ENCODE results near the gene DCUN1D3.
A peak's percentile ranks its signal among the peaks of the same experiment; 100 is the strongest.
"Not testable (repeated sequence)": the region's sequence is repeated elsewhere in the genome, so short reads cannot be mapped to it uniquely, and the experiment has no call there.

DCUN1D3 gene

DNA sequence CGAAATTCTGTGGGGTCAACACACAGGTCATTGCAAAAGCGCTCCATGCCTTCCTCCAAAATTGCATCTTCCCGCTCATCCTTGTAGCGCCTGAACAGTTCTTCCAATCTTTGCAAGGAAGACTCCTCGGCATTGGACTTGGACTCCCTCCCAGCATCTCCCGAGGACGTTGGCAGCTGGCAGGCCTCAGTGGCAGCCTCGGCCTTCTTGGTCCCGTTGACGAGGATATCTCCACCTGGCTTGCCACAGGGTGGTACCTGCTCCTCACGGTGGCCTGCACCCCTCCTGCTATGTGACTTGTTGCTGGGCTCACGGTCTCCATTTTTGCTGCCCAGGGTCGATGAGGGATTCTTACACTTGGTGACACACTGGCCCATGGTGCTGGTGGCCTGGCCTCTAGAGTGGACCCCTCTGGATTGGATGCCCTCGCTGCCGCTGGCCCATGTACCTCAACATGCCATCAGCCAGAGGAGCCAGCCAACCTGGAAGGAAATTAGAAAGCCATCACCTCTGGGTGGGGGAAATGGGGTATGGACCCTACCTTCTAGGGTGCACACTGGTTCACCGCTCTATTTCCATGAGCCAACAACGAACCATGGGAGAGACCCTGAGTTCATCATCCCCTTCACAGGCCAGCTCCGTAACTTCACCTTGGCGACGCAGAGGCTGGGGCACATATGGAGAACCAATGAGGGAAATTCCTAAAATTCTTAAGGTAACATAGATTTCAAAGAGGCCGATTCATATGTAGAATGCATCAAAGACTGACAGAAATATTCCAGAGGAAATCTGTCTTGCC, 37.8 kb downstream of the DCUN1D3 start:
- no peak for DNase-seq (ENCODE audit: low spot score)

DNA sequence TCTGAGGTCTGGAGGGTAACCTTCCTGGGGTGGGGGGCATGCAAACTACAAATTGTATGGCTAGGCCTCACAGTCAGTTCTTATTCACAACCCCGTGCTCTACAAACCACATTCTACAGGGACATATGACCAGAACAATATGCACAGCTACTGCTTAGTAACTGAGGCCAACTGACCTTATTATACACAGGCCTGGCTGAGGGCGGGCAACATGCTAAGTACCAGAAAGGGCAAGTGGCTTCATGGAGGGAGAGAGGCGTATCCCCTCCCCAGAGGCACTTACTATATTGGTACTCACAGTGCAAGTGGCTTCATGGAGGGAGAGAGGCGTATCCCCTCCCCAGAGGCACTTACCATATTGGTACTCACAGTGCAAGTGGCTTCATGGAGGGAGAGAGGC, 39.2 kb downstream of the DCUN1D3 start:
- DNase-seq (ENCODE audit: low spot score): not testable (repeated sequence)

DNA sequence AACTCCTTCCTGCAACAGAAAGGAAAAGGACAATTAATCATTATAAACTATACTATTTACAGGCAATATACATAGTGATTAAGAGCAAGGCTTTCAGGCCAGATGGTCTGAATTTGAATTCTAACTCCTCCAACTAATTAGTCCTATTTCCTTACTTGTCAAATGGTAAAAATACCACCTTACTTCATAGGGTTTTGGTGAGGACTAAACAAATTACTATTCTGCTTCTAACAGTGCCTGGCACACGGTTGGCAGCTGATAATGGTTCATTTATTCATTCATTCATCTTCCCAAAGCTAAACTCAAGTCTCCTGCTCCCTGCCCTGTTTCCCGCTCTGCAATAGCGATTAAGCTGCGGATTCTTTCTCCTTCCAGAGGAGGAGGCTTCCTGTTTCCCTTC, 39.8 kb downstream of the DCUN1D3 start:
- no peak for DNase-seq (ENCODE audit: low spot score)

DNA sequence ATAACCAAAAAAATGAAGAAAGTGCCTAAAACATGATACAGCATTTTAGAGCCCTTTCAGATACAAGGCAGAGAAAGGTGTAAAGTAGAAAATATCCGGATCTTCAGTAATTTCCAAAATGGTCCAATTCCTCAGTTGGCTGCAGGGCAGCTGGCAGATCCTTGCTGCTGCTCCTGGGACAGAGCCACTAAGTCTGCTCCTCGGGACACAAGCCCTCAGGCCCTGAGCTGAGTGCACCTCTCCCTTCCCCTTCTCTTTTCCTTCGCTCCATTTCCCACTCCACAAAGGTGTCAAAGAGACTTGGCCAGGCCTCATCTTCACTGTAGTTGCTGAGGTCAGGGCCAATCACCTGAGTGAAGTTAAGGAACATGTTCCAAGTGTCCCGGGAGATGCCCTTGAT, 40.5 kb downstream of the DCUN1D3 start:
- DNase-seq (ENCODE audit: low spot score): no peak

DNA sequence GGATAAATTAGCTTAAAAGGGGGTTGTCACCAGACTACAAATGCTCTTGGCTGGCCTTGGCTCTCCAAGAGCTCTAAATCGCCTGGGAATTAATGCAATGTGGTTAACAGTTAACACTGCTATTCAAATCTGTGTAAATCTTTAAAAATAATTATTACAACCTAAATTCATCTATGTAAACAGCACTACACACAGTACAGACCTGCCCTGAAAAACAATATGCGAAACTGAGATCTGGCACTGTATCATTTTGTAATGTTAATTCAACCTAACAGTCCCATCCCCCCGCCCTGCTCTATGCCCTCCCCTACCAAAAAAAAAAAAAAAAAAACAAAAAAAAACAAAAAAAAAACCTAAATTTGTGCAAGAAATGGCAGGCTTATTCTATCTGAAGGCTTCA, 40.9 kb downstream of the DCUN1D3 start:
- no peak for DNase-seq (ENCODE audit: low spot score)

DNA sequence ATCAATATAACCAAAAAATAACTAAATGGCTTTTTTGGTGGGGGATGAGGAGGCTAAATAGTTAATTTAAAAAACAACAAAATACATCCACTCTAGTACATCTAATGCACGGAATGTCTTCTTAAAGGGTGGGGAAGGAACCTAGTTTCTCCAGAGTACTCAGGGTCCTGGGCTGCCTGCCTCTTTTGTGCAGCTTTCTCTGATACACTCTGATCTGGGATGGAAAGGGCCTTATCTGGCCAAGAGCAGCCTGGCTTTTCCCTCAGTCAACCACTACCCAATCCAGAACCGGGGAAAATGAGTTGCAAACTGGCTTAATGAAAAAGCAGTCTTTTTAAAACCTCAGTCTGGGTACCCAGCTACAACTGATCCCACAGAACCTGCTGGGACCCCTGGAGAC, 42.9 kb downstream of the DCUN1D3 start:
- DNase-seq (ENCODE audit: low spot score): no peak

DNA sequence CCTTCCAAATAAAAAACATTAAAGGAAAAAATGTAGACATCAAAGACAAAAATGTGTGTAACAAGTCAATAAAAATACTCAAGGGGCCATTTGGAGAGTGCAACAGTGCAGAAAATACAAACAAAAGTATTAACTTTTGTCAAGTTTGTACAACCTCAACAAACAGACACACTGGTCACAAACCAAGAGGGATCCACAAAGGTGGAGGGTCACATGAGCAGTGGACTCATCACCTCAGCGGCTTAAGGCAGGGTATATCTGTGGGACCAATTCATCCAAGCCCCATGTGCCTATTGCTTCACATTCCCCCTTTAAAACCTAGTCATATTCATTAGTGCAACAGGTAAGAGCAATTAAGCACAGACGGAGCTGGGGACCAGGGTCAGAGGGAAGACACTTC, 45.2 kb downstream of the DCUN1D3 start:
- DNase-seq (ENCODE audit: low spot score): no peak

DNA sequence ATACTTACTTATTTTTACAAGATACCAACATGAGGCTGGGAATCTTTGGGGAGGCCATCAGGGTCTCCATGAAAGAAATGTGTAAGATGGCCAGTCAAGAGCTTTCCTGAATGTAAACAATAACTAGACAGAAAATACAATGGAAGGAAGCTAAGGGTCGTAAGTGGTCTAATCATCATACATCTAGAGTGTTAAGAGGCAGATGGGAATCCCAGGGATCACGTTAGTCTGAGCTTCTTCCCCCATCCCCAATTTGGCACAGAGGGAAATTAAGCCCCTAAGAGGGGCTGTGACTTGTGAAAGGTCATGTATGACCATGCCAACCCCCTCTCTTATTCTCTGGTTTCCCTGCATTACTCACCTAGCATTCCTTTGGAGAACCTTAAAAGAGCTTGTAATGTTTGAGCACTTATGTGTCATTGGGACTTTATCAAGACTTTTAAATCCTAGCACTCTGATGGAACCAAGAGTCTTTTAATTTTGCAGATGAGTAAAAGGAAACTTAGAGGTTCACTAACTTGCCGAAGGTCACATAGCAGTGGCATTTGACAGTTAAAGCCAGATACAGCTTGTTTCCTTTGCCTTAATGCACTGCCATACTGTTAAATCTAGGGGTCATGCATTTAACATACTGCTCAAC, 46.1 kb downstream of the DCUN1D3 start:
- no peak for DNase-seq (ENCODE audit: low spot score)

DNA sequence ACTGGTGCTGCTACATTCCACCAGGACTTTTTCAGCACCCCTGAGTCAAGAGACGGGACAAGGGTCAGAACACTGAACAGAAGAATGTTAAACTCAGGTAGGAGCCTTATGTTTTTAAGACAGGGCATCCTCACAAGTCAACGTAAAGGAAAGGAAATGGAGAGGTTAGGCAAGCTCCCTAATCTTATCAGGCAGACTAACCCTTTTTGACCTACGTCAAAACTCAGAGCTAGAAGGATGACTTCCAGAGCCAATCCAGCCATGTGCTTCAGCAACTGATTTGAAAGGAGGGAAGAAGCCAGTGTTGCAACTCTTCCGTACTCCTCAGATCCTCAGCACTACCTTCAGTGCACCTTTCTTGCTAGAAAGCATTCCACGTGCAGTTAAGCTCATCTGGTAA, 47.0 kb downstream of the DCUN1D3 start:
- no peak for DNase-seq (ENCODE audit: low spot score)

DNA sequence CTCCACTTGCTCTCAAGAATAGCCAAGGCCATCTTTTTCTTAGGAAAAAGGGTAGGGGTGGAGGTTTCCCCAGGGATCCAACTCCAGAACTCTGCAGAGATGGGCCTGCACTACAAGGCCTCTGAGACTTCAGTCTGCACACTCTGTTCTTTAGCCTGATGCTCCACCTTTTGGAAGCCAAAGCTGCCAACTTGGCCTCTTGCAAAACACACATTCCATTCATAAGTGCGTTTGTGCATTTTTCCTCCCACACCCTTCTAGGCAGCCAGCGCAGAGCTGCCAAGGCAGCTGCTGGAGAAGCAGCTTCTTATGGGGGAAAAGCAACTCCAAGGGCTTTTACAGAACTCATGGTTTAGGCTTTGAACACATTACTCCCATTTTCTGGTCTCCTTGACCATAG, 48.6 kb downstream of the DCUN1D3 start:
- DNase-seq (ENCODE audit: low spot score): no peak

DNA sequence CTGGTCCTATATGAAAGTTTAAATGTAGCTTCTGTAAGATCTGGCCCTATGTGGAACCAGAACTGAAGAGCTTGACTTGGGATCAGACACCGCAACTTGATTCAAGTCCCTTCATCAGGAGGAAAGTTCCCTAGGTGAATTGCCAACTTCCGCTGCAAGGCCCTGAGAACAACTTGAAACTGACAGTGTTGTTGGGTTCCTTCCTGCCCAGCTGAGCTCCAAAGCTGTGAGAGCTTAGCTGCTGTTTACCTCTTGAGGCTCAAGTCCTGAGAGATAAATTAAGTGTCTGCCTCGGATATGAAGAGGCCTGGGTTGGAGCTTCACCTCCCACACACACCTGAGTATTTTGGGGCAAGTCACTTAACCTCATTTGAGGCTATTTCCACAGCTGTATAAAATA, 49.2 kb downstream of the DCUN1D3 start:
- no peak for DNase-seq (ENCODE audit: low spot score)

DNA sequence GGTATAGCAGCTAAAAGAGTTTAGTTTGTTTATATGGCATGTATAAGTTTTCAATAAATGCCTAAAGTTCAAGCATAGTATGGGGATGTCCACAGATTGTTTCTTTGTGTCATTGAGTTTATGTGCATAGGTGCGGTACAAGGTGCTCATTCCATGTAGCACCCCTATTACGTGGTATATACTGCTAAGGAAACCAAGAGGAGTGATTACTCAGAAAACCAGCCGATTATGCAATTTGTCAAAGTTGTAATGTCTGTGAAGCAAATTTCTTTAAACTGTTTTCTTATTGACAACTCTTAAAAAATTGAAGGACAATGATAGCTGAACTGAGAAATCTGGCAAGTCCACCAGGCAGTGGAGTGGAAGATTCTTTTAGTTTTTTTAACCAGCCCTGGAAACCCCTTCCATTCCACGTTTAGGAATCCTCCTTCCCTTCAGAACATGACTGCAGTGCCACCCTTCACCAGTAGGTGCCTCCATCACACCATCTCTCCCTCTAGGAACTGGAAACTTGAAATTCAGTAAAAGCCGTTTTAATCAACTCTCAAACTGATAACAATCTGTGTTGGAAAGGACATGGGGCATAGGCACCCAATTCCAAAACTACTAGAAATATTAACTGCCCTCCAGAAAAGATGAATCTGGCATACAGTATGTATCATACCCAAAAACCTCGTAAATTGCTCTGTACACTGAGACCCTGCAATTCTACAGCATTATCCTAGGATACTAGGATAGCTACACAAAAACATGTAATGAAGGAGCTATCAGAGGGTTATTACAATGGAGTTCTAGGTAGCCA, 50.4 kb downstream of the DCUN1D3 start:
- DNase-seq (ENCODE audit: low spot score): peak; percentile 71

DNA sequence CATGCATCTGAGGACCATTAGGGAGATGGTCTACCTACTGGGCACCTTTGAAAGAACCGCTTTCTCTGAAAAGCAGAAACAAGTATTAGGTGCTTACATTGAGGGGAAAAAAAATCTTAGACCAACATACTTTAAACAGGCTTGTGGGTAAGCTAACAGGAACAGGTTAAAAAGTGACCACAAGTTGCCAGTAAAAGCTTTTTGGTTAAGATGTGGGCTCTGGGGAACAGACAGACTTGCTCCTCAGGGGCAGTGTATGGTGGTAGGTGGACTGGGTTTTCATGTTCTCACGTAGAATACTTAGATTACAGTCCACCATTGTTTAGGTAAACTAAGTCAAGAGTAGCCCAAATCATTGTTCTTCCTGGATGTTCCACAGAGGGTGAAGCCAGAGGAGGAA, 52.6 kb downstream of the DCUN1D3 start:
- no peak for DNase-seq (ENCODE audit: low spot score)

DNA sequence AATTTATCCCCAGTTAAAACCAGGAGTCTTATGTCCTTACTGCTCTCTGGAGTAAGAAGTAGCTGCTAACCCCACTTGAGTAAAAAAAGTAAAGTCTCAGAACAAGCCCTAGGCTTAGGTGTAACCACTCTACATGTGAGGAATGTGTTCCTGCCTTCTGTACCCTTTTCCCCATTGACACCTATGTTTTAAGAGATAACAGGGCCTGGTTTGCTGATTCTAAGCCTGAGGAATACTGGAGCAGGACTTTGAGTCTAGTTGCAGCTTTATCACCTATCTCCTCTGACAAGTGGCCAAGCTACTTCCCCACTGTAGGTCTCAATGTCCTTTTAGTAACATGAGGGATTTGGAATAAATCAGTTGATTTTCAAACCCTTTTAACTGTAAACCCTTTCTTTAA, 53.6 kb downstream of the DCUN1D3 start:
- no peak for DNase-seq (ENCODE audit: low spot score)

DNA sequence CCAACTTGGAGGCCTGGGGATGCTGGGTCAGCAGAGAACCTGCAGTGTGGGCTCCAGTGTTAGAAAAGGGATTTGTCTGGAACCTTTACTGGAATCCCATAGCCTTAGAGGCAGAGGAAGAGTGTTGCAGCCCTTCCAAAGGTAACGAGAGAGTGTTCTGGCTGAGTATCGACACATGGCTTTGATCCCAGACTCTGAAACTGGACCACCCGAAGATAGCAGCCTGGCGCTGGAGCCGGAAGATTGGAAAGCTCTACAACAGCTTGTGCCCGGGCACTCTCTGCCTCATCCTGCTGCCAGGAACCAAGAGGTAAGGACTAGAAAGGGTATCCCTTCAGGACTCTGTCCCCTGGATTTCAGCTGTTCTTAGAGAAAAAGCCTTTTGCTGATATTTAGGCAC, 54.1 kb downstream of the DCUN1D3 start:
- no peak for DNase-seq (ENCODE audit: low spot score)

DNA sequence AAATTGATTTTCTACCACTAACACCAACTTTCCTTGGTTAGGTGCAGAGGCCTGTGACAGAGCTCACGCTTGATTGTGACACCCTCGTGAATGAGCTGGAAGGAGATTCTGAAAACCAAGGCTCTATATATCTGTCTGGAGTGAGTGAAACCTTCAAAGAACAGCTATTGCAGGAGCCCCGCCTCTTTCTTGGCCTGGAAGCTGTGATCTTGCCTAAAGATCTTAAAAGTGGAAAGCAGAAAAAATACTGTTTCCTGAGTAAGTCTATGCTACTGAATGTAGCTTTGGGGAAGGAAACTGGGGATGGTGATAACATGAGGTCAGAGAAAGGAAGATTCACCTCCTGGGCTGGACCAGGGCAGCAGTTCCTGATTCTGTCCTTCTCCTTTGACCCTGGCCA, 55.6 kb downstream of the DCUN1D3 start:
- DNase-seq (ENCODE audit: low spot score): no peak

DNA sequence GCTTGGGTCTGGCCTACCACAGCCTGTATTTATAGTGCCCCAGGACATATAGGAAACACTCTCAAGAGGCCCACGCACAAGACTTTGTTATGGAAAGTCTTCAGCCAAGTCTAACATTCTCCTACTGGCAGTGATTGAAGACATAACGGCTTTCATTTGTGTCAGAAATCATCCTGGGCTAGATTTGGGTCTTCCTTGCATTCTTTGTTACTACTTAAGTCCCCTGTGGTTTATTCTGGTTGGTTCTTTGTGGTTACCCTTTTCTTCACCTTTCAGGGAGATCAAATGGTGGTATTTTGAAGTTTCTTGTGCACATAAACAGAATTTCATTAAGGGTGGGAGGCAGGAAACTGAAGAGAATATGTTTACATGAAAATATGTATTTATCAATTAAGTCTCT, 56.1 kb downstream of the DCUN1D3 start:
- DNase-seq (ENCODE audit: low spot score): no peak

DNA sequence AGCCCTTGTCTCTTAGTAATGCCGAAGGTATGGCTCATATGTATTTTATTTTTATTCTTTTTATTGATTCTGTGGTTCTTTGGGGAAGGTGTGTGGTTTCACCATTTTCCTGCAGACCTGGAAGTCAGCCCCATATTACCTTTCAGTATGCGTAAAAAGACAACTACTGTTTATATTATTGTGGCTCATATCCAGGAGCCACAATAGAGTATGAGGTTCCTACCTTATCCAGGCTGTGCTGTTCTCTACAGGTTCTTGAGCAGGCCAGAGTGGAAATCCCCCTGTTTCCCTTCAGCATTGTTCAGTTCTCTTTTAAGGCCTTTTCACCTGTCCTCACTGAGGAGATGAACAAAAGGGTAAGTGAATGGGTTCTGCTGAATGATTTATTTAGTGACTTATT, 60.7 kb downstream of the DCUN1D3 start:
- DNase-seq (ENCODE audit: low spot score): no peak

DNA sequence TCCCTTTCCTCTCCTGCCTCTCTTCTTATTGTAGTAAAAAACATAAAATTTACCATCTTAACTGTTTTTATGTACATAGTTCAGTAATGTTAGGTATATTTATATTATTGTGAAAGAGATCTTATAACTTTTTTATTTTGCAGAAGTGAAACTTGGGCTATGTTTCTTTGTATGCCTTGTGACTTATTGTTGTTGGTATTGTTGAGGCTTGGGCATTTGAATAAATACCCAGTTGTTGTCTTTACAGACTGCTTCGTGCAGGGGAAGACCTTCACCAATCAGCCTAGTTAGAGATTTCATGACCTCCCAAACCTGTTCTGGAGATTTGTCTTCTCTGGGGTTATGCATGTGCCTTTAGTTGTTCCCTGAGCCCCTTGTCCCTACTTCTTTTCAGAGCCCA, 61.9 kb downstream of the DCUN1D3 start:
- no peak for DNase-seq (ENCODE audit: low spot score)

DNA sequence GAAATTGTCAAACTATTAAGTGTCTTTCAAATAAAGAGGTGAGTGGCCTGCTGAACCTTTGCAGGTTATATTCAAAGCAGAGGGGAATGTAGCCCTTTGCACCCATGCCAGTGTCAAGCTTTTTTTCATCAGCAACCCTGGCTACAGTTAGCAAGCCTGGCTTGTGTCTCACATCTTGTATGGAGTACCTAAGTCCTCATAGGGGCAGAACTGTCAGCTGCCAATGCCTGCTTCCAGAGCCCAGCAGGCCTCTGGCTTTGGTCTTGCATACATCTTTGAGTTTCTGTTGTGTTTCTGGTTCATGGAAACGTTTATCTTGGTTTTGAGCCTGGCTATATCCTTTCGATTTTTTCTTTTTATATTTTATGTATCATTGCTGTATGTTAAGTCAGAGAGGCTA, 67.1 kb downstream of the DCUN1D3 start:
- no peak for DNase-seq (ENCODE audit: low spot score)

DNA sequence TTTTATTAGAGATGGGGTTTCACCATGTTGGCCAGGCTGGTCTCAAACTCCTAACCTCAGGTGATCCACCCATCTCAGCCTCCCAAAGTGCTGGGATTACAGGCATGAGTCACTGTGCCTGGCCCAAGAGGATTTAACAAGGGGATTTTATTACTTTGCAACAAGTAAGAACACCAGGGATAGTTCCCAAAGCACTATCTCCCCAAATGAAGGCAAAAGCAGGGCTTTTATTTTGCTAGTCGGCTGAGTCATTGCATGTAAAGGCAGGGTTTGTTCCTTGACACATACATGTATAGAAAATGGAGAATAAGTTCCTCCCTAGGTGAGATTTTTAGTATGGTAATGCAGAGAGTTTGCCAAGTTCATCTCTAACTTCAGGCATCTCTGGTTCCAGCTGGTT, 69.8 kb downstream of the DCUN1D3 start:
- no peak for DNase-seq (ENCODE audit: low spot score)

DNA sequence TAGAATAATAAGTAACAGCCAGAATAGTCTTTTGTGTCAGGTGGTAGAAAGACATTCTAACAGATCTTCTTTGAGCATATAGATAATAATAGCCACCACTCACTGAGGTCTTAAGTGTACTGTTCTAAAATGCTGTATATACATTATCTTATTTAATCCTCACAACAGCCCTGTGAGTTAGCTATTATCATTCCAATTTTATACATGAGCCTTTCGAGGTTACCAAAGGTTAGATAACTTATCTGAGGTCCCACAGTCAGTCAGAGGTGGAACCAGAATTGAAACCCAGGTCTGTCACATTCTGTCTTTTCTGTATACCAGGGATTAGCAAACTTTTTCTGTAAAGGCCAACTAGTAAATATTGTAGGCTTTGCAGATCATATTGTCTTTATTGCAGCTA, 70.6 kb downstream of the DCUN1D3 start:
- DNase-seq (ENCODE audit: low spot score): no peak

DNA sequence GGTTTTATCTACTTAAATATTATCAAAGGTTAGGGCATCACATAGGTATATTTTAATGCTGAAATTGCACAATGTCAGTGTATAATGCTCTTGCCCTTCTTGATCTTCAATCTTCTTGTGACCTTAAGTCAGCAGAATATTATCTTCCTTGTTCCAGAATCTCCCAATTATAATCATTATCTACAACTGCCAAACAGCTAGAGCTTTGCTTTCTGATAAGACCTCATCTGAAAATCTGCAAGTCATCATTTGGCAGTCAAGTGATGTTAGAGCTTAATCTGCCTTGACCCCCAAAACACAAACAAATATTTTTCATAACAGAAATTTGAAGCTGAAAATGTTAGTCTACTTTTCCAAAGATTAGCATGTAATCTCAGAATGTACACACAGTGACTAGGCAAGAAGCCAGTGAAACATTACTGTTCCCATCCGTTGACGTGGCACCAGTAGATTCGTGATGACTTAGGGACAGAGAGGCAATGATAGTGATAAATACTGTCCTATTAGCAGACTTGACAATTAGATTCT, 74.1 kb downstream of the DCUN1D3 start:
- no peak for DNase-seq (ENCODE audit: low spot score)
